ENCODE results near the gene TRAF5.
"Not testable (repeated sequence)": the region's sequence is repeated elsewhere in the genome, so short reads cannot be mapped to it uniquely, and the experiment has no call there.

The TRAF5 gene

GRCh38 chr1:211378844-211379243, 52.2 kb downstream of the TRAF5 start:
- no peak for DNase-seq (ENCODE audit: low read depth, low spot score)
- Histone ChIP-seq H3K4me3 (ENCODE audit: insufficient read length, low read depth) (no peak overlapping the region), H3K4me1 (ENCODE audit: insufficient read depth, insufficient read length) (peaks cover 7% of the 10 kb centered on the region), H3K9me3 (ENCODE audit: insufficient read depth, low read length) (no peaks in the 10 kb centered on the region), H3K9ac (ENCODE audit: insufficient read length, low read depth) (no peak overlapping the region), H3K36me3 (ENCODE audit: insufficient read depth, insufficient read length, low read length) (peaks cover 8% of the 10 kb centered on the region), H3K27me3 (ENCODE audit: insufficient read depth, insufficient read length) (no peaks in the 10 kb centered on the region)
- TF ChIP-seq ZNF274 (IDR thresholded peaks at IDR 0.05; ENCODE audit: low read depth, low read length): no peak
- TF ChIP-seq SUZ12 (IDR thresholded peaks at IDR 0.05; ENCODE audit: extremely low read depth, insufficient read depth, insufficient read length): no peak
- no peak for TF ChIP-seq YY1 (IDR thresholded peaks at IDR 0.05; ENCODE audit: insufficient read depth, insufficient read length)

GRCh38 chr1:211379446-211379845, 52.8 kb downstream of the TRAF5 start:
- Histone ChIP-seq H3K4me3 (ENCODE audit: insufficient read length, low read depth) (no peak overlapping the region), H3K9me3 (ENCODE audit: insufficient read depth, low read length) (no peaks in the 10 kb centered on the region), H3K9ac (ENCODE audit: insufficient read length, low read depth) (no peak overlapping the region), H3K36me3 (ENCODE audit: insufficient read depth, insufficient read length, low read length) (peaks cover 5% of the 10 kb centered on the region), H3K4me1 (ENCODE audit: insufficient read depth, insufficient read length) (peaks cover 7% of the 10 kb centered on the region), H3K27me3 (ENCODE audit: insufficient read depth, insufficient read length) (no peaks in the 10 kb centered on the region)
- DNase-seq (ENCODE audit: low read depth, low spot score): no peak
- no peak for TF ChIP-seq ZNF274 (IDR thresholded peaks at IDR 0.05; ENCODE audit: low read depth, low read length)
- TF ChIP-seq YY1 (IDR thresholded peaks at IDR 0.05; ENCODE audit: insufficient read depth, insufficient read length): no peak

GRCh38 chr1:211381481-211382181, 55.0 kb downstream of the TRAF5 start:
- Histone ChIP-seq H3K9me3 (ENCODE audit: insufficient read depth, low read length) (no peaks in the 10 kb centered on the region), H3K9ac (ENCODE audit: insufficient read length, low read depth) (peak overlapping the region; percentile 82), H3K4me3 (ENCODE audit: insufficient read length, low read depth) (peak overlapping the region; percentile 44), H3K27me3 (ENCODE audit: insufficient read depth, insufficient read length) (no peaks in the 10 kb centered on the region), H3K4me1 (ENCODE audit: insufficient read depth, insufficient read length) (peaks cover 5% of the 10 kb centered on the region), H3K36me3 (ENCODE audit: insufficient read depth, insufficient read length, low read length) (no peaks in the 10 kb centered on the region)
- no peak for DNase-seq (ENCODE audit: low read depth, low spot score)
- TF ChIP-seq ZNF274 (IDR thresholded peaks at IDR 0.05; ENCODE audit: low read depth, low read length) (no peak), SUZ12 (IDR thresholded peaks at IDR 0.05; ENCODE audit: extremely low read depth, insufficient read depth, insufficient read length) (no peak), YY1 (IDR thresholded peaks at IDR 0.05; ENCODE audit: insufficient read depth, insufficient read length) (no peak)

- peak overlapping the region; percentile 44 for H3K4me3 ChIP-seq (ENCODE audit: insufficient read length, low read depth)
Measured at GRCh38 chr1:211382182-211382713, 55.6 kb downstream of the TRAF5 start.

GRCh38 chr1:211382714-211383480, 56.3 kb downstream of the TRAF5 start:
- no peaks in the 10 kb centered on the region for H3K9me3 ChIP-seq (ENCODE audit: insufficient read depth, low read length)
- peak overlapping the region; percentile 89 for H3K9ac ChIP-seq (ENCODE audit: insufficient read length, low read depth)
- no peak for TF ChIP-seq YY1 (IDR thresholded peaks at IDR 0.05; ENCODE audit: insufficient read depth, insufficient read length)
- peak overlapping the region; percentile 86 for H3K4me3 ChIP-seq (ENCODE audit: insufficient read length, low read depth)
- no peaks in the 10 kb centered on the region for H3K27me3 ChIP-seq (ENCODE audit: insufficient read depth, insufficient read length)
- DNase-seq (ENCODE audit: low read depth, low spot score): peak; percentile 96
- H3K36me3 ChIP-seq (ENCODE audit: insufficient read depth, insufficient read length, low read length): no peaks in the 10 kb centered on the region
- H3K4me1 ChIP-seq (ENCODE audit: insufficient read depth, insufficient read length): peaks cover 5% of the 10 kb centered on the region

More at GRCh38 chr1:211382182-211382713, 55.6 kb downstream of the TRAF5 start:
- Histone ChIP-seq H3K36me3 (ENCODE audit: insufficient read depth, insufficient read length, low read length) (no peaks in the 10 kb centered on the region), H3K9me3 (ENCODE audit: insufficient read depth, low read length) (no peaks in the 10 kb centered on the region), H3K27me3 (ENCODE audit: insufficient read depth, insufficient read length) (no peaks in the 10 kb centered on the region), H3K9ac (ENCODE audit: insufficient read length, low read depth) (peak overlapping the region; percentile 82), H3K4me1 (ENCODE audit: insufficient read depth, insufficient read length) (peaks cover 5% of the 10 kb centered on the region)
- no peak for DNase-seq (ENCODE audit: low read depth, low spot score)
- TF ChIP-seq YY1 (IDR thresholded peaks at IDR 0.05; ENCODE audit: insufficient read depth, insufficient read length): no peak
- TF ChIP-seq ZNF274 (IDR thresholded peaks at IDR 0.05; ENCODE audit: low read depth, low read length): no peak
- no peak for TF ChIP-seq SUZ12 (IDR thresholded peaks at IDR 0.05; ENCODE audit: extremely low read depth, insufficient read depth, insufficient read length)

GRCh38 chr1:211384524-211384923, 57.9 kb downstream of the TRAF5 start:
- Histone ChIP-seq H3K36me3 (ENCODE audit: insufficient read depth, insufficient read length, low read length) (no peaks in the 10 kb centered on the region), H3K4me1 (ENCODE audit: insufficient read depth, insufficient read length) (no peaks in the 10 kb centered on the region), H3K27me3 (ENCODE audit: insufficient read depth, insufficient read length) (no peaks in the 10 kb centered on the region), H3K4me3 (ENCODE audit: insufficient read length, low read depth) (no peak overlapping the region), H3K9ac (ENCODE audit: insufficient read length, low read depth) (no peak overlapping the region), H3K9me3 (ENCODE audit: insufficient read depth, low read length) (no peaks in the 10 kb centered on the region)
- DNase-seq (ENCODE audit: low read depth, low spot score): no peak
- TF ChIP-seq YY1 (IDR thresholded peaks at IDR 0.05; ENCODE audit: insufficient read depth, insufficient read length): no peak
- no peak for TF ChIP-seq ZNF274 (IDR thresholded peaks at IDR 0.05; ENCODE audit: low read depth, low read length)
- no peak for TF ChIP-seq SUZ12 (IDR thresholded peaks at IDR 0.05; ENCODE audit: extremely low read depth, insufficient read depth, insufficient read length)

GRCh38 chr1:211386921-211387320, 60.3 kb downstream of the TRAF5 start:
- no peak overlapping the region for H3K4me3 ChIP-seq (ENCODE audit: insufficient read length, low read depth)
- no peak for DNase-seq (ENCODE audit: low read depth, low spot score)
- TF ChIP-seq SUZ12 (IDR thresholded peaks at IDR 0.05; ENCODE audit: extremely low read depth, insufficient read depth, insufficient read length): no peak
- TF ChIP-seq ZNF274 (IDR thresholded peaks at IDR 0.05; ENCODE audit: low read depth, low read length): no peak
- TF ChIP-seq YY1 (IDR thresholded peaks at IDR 0.05; ENCODE audit: insufficient read depth, insufficient read length): no peak
- H3K27me3 ChIP-seq (ENCODE audit: insufficient read depth, insufficient read length): no peaks in the 10 kb centered on the region
- H3K4me1 ChIP-seq (ENCODE audit: insufficient read depth, insufficient read length): no peaks in the 10 kb centered on the region
- no peak overlapping the region for H3K9ac ChIP-seq (ENCODE audit: insufficient read length, low read depth)
- peaks cover 2% of the 10 kb centered on the region for H3K36me3 ChIP-seq (ENCODE audit: insufficient read depth, insufficient read length, low read length)
- no peaks in the 10 kb centered on the region for H3K9me3 ChIP-seq (ENCODE audit: insufficient read depth, low read length)

- not testable (repeated sequence) for DNase-seq (ENCODE audit: low read depth, low spot score); H3K9me3 ChIP-seq (ENCODE audit: insufficient read depth, low read length); H3K4me3 ChIP-seq (ENCODE audit: insufficient read length, low read depth); H3K27me3 ChIP-seq (ENCODE audit: insufficient read depth, insufficient read length); H3K36me3 ChIP-seq (ENCODE audit: insufficient read depth, insufficient read length, low read length); H3K4me1 ChIP-seq (ENCODE audit: insufficient read depth, insufficient read length); H3K9ac ChIP-seq (ENCODE audit: insufficient read length, low read depth)
Measured at GRCh38 chr1:211390829-211391228, 64.2 kb downstream of the TRAF5 start.

All from NT2/D1 (cell line).